T-helper 2 cell (primary cell): ENCODE data around the gene MEIOB.
"Not testable (repeated sequence)": the region's sequence is repeated elsewhere in the genome, so short reads cannot be mapped to it uniquely, and the experiment has no call there.

ENCODE experiments used
- DNase-seq, 5 experiments: peaks; one replicate each; pipeline versions ENCODE4 v3.0.0 to v3.0.0-alpha.2; 2012 to 2022

MEIOB gene

GRCh38 chr16:1877089-1877488 lies 5.1 kb upstream of the MEIOB start:
- DNase-seq: no peak

- peak in 1 of 5 experiments; percentile 64 for DNase-seq
These were observed 4.5 kb upstream of the MEIOB start for GRCh38 chr16:1876468-1876867.

- DNase-seq: not testable (repeated sequence)
These were observed 4.1 kb upstream of the MEIOB start for GRCh38 chr16:1876066-1876465.

- no peak for DNase-seq
These were observed 2.9 kb upstream of the MEIOB start for GRCh38 chr16:1874854-1875253.

GRCh38 chr16:1870365-1871082 lies 1.4 kb downstream of the MEIOB start:
- DNase-seq: no peak

GRCh38 chr16:1865902-1866690 lies 5.9 kb downstream of the MEIOB start:
- DNase-seq: no peak

GRCh38 chr16:1863681-1864460 lies 8.1 kb downstream of the MEIOB start:
- DNase-seq: peak in 2 of 5 experiments; percentile 9 to 48

GRCh38 chr16:1862394-1862793 lies 9.6 kb downstream of the MEIOB start:
- no peak for DNase-seq

- DNase-seq: peak in 1 of 5 experiments; percentile 22
These were observed 10.2 kb downstream of the MEIOB start for GRCh38 chr16:1861730-1862129.

GRCh38 chr16:1859650-1860049 lies 12.3 kb downstream of the MEIOB start:
- DNase-seq: no peak

- no peak for DNase-seq
These were observed 13.6 kb downstream of the MEIOB start for GRCh38 chr16:1858189-1858865.

- DNase-seq: no peak
These were observed 14.4 kb downstream of the MEIOB start for GRCh38 chr16:1857433-1858097.

- DNase-seq: no peak
These were observed 20.2 kb downstream of the MEIOB start for GRCh38 chr16:1851793-1852192.

- DNase-seq: no peak
These were observed 21.0 kb downstream of the MEIOB start for GRCh38 chr16:1850981-1851380.

GRCh38 chr16:1846416-1846815 lies 25.5 kb downstream of the MEIOB start:
- no peak for DNase-seq

- no peak for DNase-seq
These were observed 26.0 kb downstream of the MEIOB start for GRCh38 chr16:1845985-1846384.

GRCh38 chr16:1839554-1839953 lies 32.4 kb downstream of the MEIOB start:
- DNase-seq: no peak

- no peak for DNase-seq
These were observed 37.9 kb downstream of the MEIOB start for GRCh38 chr16:1834096-1834495.

GRCh38 chr16:1832838-1833454 lies 39.0 kb downstream of the MEIOB start:
- DNase-seq: no peak

- no peak for DNase-seq
These were observed 40.5 kb downstream of the MEIOB start for GRCh38 chr16:1831186-1832075.

GRCh38 chr16:1830213-1830612 lies 41.8 kb downstream of the MEIOB start:
- DNase-seq: no peak
